OCI-LY1 (cell line): ENCODE results near the gene MAP2K2.

Experiments used
- CTCF ChIP-seq: fragments of 200-600 bp; sonication (generic), shearing (Covaris generic); IDR thresholded peaks from 2 replicates; pipeline ENCODE4 v1.5.1; 2017; ENCODE audit warnings: mild to moderate bottlenecking, antibody characterized with exemption, low read length, moderate library complexity, mixed read lengths
- EZH2 ChIP-seq: fragments of 200-600 bp; sonication (generic), shearing (Covaris generic); IDR thresholded peaks from 2 replicates; pipeline ENCODE4 v1.8.0; 2017; ENCODE audit warnings: borderline replicate concordance, mixed run types, mild to moderate bottlenecking, antibody characterized with exemption, low read length, moderate library complexity, mixed read lengths

GRCh38 chr19:4042064-4042730 is 81.7 kb downstream of the MAP2K2 start:
- no peak for TF ChIP-seq CTCF
- no peak for TF ChIP-seq EZH2
